ENCODE measurements around the gene HHLA2.

HHLA2 gene

DNA sequence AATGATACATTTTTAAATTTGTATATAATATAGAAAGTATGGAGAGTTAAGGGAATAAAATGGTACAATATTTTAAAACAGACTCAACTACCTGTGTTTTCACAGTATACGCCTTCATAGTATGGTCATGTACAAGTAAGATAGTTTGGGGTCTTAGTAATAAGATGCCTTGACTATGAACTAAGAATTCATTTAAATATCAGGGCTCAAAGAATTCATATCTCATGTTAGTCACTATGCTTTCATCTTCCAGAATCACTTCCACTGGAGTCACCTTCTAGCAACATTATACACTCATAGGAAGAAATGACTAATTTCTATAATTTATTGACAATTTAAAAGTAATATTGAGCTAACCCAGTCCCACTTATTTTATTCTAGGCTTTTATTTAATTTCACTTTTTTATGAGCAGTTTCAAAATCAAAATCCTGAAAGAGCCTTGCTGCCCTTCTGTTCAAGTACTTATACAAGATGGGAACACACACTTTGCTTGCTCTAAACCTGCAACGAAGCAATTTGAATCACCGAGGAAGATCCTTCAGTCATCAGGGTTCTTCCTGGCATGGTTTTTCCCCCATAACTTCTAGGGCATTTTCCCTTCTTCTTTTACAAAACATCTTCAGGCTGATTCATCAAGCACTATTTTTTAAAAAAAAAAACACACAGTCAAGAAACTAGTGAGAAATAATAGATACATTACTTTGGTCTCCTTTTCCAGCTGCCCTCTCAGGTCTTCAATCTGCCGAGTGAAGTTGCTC lies 119.9 kb downstream of the HHLA2 start:
- peak in 1 of 3 donors; percentile 4 for DNase-seq (ENCODE audit: low read depth in 2 of 3, low spot score in 1 of 3)

DNA sequence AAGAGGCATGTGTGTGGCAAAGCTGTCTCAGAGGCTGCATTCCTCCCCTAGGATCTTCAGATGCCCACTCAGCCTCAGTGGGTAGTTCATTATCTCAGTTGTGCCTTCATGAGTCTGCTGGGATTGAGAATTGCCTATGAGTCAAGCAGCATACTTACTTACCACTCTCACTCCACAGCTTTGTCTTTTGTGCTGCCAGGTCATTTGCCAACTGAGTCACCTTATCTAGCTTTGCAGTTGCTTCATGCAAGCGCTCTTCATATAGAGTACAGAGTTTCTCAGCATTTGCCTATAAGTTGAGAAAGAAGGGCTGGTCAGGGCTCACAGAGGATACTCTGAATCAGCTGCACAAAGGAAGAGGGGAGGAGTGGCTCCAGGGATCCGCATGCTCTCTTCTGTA lies 124.6 kb downstream of the HHLA2 start:
- DNase-seq (ENCODE audit: low read depth in 2 of 3, low spot score in 1 of 3), result no peak

All from stimulated activated CD4-positive, alpha-beta T cell treated with anti-CD3 and anti-CD28 coated beads, Interleukin-12 subunit alpha, Interleukin-12 subunit beta, amount 100 ng/mL, for 48 hours (primary cell).